Transverse colon (tissue), 4 donors: ENCODE measurements around the gene N4BP2L2.

Experiments used
- POLR2A ChIP-seq: fragments of 450-650 bp; IDR thresholded peaks from one replicate; pipeline ENCODE4 v1.6.1; 2016; ENCODE audit warnings: antibody characterized with exemption, mild to moderate bottlenecking, moderate library complexity
- POLR2AphosphoS5 ChIP-seq, 3 donors: sonication (generic); formaldehyde crosslinking; IDR thresholded peaks; one replicate each; pipeline ENCODE4 v1.6.1; 2016; ENCODE audit warnings: antibody characterized with exemption in 3 of 3
- TF ChIP-seq, protein P1 (sequence below), 5 experiments: fragments of 200-600 bp in 3 of 5; fragments of 450-650 bp in 2 of 5; sonication (generic) in 3 of 5; IDR thresholded peaks; 1 replicate in 2 of 5; 2 replicates in 3 of 5; pipeline ENCODE4 v1.5.1; 2016 to 2017; ENCODE audit warnings: antibody characterized with exemption in 5 of 5, inconsistent platforms in 3 of 5, mild to moderate bottlenecking in 2 of 5, moderate library complexity in 1 of 5

DNA sequence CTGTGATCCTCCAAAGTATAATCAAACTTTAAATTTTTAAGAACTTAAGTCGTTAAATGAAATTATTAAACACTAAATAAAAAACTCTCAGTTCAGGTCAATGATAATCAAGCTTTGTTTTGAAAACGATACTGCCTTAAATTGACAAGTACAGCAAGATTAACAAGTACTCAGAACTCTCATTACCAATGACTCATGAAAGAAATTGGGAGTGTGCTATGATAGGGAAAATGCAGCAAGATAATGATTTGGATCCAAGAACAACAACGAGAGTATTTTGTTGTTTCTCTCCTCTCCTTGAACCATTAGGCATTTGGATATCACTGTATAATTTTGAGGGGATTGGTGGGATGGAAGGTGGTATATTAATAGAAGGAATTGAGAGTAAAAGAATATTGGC, 10.2 kb downstream of the N4BP2L2 start:
- TF ChIP-seq POLR2AphosphoS5 (IDR thresholded peaks at IDR 0.05) (no peak), POLR2A (no peak)
- TF ChIP-seq, protein P1, sequence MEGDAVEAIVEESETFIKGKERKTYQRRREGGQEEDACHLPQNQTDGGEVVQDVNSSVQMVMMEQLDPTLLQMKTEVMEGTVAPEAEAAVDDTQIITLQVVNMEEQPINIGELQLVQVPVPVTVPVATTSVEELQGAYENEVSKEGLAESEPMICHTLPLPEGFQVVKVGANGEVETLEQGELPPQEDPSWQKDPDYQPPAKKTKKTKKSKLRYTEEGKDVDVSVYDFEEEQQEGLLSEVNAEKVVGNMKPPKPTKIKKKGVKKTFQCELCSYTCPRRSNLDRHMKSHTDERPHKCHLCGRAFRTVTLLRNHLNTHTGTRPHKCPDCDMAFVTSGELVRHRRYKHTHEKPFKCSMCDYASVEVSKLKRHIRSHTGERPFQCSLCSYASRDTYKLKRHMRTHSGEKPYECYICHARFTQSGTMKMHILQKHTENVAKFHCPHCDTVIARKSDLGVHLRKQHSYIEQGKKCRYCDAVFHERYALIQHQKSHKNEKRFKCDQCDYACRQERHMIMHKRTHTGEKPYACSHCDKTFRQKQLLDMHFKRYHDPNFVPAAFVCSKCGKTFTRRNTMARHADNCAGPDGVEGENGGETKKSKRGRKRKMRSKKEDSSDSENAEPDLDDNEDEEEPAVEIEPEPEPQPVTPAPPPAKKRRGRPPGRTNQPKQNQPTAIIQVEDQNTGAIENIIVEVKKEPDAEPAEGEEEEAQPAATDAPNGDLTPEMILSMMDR (IDR thresholded peaks at IDR 0.05): no peak
